Neural progenitor cell (in vitro differentiated cells): ENCODE results near the gene HTD2. TPM values are rescaled to one million over a fixed set of nuclear protein-coding genes. Genes with fewer than 3 reads are reported as not detected.
A peak's percentile ranks its signal among the peaks of the same experiment; 100 is the strongest.

Experiments used
- DNase-seq: peaks from one replicate; pipeline ENCODE4 v3.0.0-alpha.2; 2016; ENCODE audit warnings: low spot score
- H2AFZ ChIP-seq: fragments of 200-600 bp; sonication (generic); replicated peaks from 2 replicates; pipeline ENCODE4 v1.6.1; 2016; ENCODE audit warnings: antibody characterized with exemption
- H3F3A ChIP-seq: fragments of 200-600 bp; sonication (generic); 2 replicates; pipeline ENCODE4 v1.6.1; 2016; ENCODE audit warnings: antibody characterized with exemption, low read depth
- H3K27ac ChIP-seq: fragments of 200-600 bp; sonication (generic); 2 replicates; pipeline ENCODE4 v1.5.1; 2016; ENCODE audit warnings: mild to moderate bottlenecking
- H3K27me3 ChIP-seq: fragments of 200-600 bp; sonication (generic); 2 replicates; pipeline ENCODE4 v1.6.1; 2016; ENCODE audit warnings: mild to moderate bottlenecking, moderate library complexity
- H3K36me3 ChIP-seq: fragments of 200-600 bp; sonication (generic); 2 replicates; pipeline ENCODE4 v1.5.1; 2016
- H3K4me1 ChIP-seq: fragments of 200-600 bp; sonication (generic); 2 replicates; pipeline ENCODE4 v1.6.1; 2016; ENCODE audit warnings: mixed run types
- H3K4me2 ChIP-seq: fragments of 200-600 bp; sonication (generic); 2 replicates; pipeline ENCODE4 v1.6.1; 2016
- H3K4me3 ChIP-seq: fragments of 200-600 bp; sonication (generic); 2 replicates; pipeline ENCODE4 v1.5.1; 2016
- H3K79me2 ChIP-seq: fragments of 200-600 bp; sonication (generic); 2 replicates; pipeline ENCODE4 v1.6.1; 2016; ENCODE audit warnings: low read depth
- H3K9ac ChIP-seq: fragments of 200-600 bp; sonication (generic); 2 replicates; pipeline ENCODE4 v1.6.1; 2016
- H3K9me3 ChIP-seq: fragments of 200-600 bp; sonication (generic); 2 replicates; pipeline ENCODE4 v1.5.1; 2016; ENCODE audit warnings: low read depth
- H4K20me1 ChIP-seq: fragments of 200-600 bp; sonication (generic); 2 replicates; pipeline ENCODE4 v1.6.1; 2016; ENCODE audit warnings: low read depth
- H3K27ac Mint-ChIP-seq: 3 replicates; pipeline ENCODE4 v1.8.0; 2021; ENCODE audit warnings: mixed read lengths
- H3K27me3 Mint-ChIP-seq: 2 replicates; pipeline ENCODE4 v1.8.0; 2022; ENCODE audit warnings: low read depth, mild to moderate bottlenecking, inconsistent platforms, moderate library complexity, mixed read lengths; ENCODE audit not compliant: insufficient read depth
- H3K36me3 Mint-ChIP-seq: 3 replicates; pipeline ENCODE4 v1.8.0; 2021; ENCODE audit warnings: mixed read lengths
- H3K4me1 Mint-ChIP-seq: 3 replicates; pipeline ENCODE4 v1.8.0; 2021; ENCODE audit warnings: mixed read lengths
- H3K4me3 Mint-ChIP-seq: 3 replicates; pipeline ENCODE4 v1.8.0; 2021; ENCODE audit warnings: mild to moderate bottlenecking, moderate library complexity, mixed read lengths
- H3K9me3 Mint-ChIP-seq: 3 replicates; pipeline ENCODE4 v1.8.0; 2020; ENCODE audit warnings: mixed read lengths
- EZH2 ChIP-seq: fragments of 200-600 bp; sonication (generic); IDR thresholded peaks from 2 replicates; pipeline ENCODE4 v1.6.1; 2017; ENCODE audit warnings: antibody characterized with exemption, mild to moderate bottlenecking, moderate library complexity
- EZH2phosphoT487 ChIP-seq: fragments of 200-600 bp; sonication (generic); IDR thresholded peaks from 2 replicates; pipeline ENCODE4 v1.6.1; 2017; ENCODE audit warnings: antibody characterized with exemption
- total RNA-seq: library from RNA; depleted of rRNA; stranded (reverse); fragments of >200 nt; gene quantifications from 2 replicates; pipeline ENCODE4 v1.2.3, GENCODE V29; 2015; ENCODE audit warnings: low replicate concordance
- TF ChIP-seq, protein P1 (sequence below): fragments of 200-600 bp; sonication (generic); IDR thresholded peaks from 2 replicates; pipeline ENCODE4 v1.5.1; 2017; ENCODE audit warnings: antibody characterized with exemption, mild to moderate bottlenecking

HTD2 gene
- total RNA-seq, 1 donor from 2014 or later, result 29.5 TPM

DNA sequence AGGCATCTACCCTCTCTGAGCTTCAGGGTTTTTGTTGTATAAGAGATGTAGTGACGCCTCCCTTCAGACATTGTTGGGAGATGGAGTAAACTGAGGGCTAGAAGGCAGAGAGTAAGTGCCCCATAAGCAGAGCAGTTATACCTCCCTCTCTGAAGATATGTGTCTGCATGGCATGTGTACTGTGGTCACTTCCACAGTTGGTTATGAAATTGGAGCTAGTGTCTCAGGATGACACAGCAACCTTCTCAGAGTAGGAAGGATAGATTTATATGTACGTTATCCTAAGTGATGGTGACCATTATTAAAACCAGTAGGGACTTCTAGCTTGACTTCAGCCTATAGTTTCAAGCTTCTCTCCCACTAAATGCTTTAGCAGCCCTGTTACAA lies 44.3 kb downstream of the HTD2 start:
- Histone ChIP-seq H3K4me2 (no peak overlapping the region), H3K79me2 (no peaks in the 10 kb centered on the region), H3K9ac (no peak overlapping the region), H3F3A (no peaks in the 10 kb centered on the region), H3K27ac (no peak overlapping the region), H3K9me3 (no peaks in the 10 kb centered on the region), H3K36me3 (no peaks in the 10 kb centered on the region), H3K4me3 (no peak overlapping the region), H2AFZ (no peak overlapping the region), H3K4me1 (no peaks in the 10 kb centered on the region), H4K20me1 (no peaks in the 10 kb centered on the region), H3K27me3 (no peaks in the 10 kb centered on the region)
- TF ChIP-seq, protein P1, sequence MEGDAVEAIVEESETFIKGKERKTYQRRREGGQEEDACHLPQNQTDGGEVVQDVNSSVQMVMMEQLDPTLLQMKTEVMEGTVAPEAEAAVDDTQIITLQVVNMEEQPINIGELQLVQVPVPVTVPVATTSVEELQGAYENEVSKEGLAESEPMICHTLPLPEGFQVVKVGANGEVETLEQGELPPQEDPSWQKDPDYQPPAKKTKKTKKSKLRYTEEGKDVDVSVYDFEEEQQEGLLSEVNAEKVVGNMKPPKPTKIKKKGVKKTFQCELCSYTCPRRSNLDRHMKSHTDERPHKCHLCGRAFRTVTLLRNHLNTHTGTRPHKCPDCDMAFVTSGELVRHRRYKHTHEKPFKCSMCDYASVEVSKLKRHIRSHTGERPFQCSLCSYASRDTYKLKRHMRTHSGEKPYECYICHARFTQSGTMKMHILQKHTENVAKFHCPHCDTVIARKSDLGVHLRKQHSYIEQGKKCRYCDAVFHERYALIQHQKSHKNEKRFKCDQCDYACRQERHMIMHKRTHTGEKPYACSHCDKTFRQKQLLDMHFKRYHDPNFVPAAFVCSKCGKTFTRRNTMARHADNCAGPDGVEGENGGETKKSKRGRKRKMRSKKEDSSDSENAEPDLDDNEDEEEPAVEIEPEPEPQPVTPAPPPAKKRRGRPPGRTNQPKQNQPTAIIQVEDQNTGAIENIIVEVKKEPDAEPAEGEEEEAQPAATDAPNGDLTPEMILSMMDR, result no peak
- Mint-ChIP-seq H3K27ac (no peak overlapping the region), H3K4me3 (no peak overlapping the region), H3K27me3 (peaks cover 2% of the 10 kb centered on the region), H3K36me3 (peaks cover 2% of the 10 kb centered on the region), H3K4me1 (peaks cover 9% of the 10 kb centered on the region), H3K9me3 (no peaks in the 10 kb centered on the region)
- DNase-seq, result no peak

DNA sequence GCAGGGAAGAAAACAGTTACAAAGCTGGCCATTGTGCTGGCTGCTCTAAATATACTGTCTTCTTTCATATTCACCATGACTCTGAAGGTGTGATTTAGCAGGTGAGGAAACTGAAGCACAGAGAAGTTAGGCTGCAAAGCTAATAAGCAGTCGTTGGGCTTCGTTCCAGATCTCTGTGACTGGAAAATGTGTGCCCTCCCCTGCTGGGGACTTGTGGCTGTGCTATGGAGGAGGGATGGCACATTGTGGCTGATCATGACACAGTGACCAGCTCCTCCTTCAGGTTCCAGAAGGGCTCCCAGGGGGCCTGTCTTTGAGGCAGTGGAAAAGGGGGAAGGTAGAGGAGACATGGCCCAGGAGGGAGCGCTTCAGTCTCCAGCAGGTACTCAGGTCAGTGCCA lies 45.6 kb downstream of the HTD2 start:
- Mint-ChIP-seq H3K36me3 (peaks cover 2% of the 10 kb centered on the region), H3K4me3 (peak overlapping the region; percentile 48), H3K4me1 (peaks cover 9% of the 10 kb centered on the region), H3K27ac (no peak overlapping the region), H3K9me3 (no peaks in the 10 kb centered on the region), H3K27me3 (peaks cover 2% of the 10 kb centered on the region)
- Histone ChIP-seq H3K36me3 (no peaks in the 10 kb centered on the region), H3K27me3 (no peaks in the 10 kb centered on the region), H3K79me2 (no peaks in the 10 kb centered on the region), H3K27ac (no peak overlapping the region), H3F3A (no peaks in the 10 kb centered on the region), H3K4me3 (no peak overlapping the region), H3K9ac (no peak overlapping the region), H3K4me2 (no peak overlapping the region), H3K9me3 (no peaks in the 10 kb centered on the region), H4K20me1 (no peaks in the 10 kb centered on the region), H2AFZ (no peak overlapping the region), H3K4me1 (no peaks in the 10 kb centered on the region)
- TF ChIP-seq, protein P1, result no peak
- TF ChIP-seq EZH2phosphoT487, result no peak
- no peak for TF ChIP-seq EZH2
- DNase-seq, result peak; percentile 8

DNA sequence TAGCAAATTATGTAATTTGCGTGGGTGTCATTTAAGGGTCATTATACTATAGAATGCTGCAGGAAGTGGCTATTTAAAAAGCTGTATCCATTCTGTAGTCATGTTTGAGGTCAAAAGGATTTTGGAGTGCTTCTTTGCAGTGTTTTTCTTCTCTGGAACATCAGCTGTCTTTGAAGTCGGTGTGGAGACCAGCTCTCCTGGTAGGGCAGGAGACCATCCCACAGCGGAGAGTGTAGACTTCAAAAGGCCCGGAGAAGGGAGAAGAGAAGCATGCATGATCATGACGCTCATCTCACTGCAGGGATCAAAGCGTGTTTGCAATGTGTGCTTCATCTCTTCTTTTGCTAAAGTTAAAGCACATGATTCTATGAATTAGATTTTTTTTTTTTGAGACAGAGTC lies 46.3 kb downstream of the HTD2 start:
- Histone ChIP-seq H4K20me1 (no peaks in the 10 kb centered on the region), H3K4me1 (no peaks in the 10 kb centered on the region), H3K36me3 (no peaks in the 10 kb centered on the region), H3K27ac (no peak overlapping the region), H3K4me2 (no peak overlapping the region), H3F3A (no peaks in the 10 kb centered on the region), H2AFZ (no peak overlapping the region), H3K79me2 (no peaks in the 10 kb centered on the region), H3K27me3 (no peaks in the 10 kb centered on the region), H3K9ac (no peak overlapping the region), H3K4me3 (no peak overlapping the region), H3K9me3 (no peaks in the 10 kb centered on the region)
- TF ChIP-seq EZH2 (no peak), EZH2phosphoT487 (no peak)
- TF ChIP-seq, protein P1, result no peak
- Mint-ChIP-seq H3K4me1 (peaks cover 9% of the 10 kb centered on the region), H3K27me3 (peaks cover 2% of the 10 kb centered on the region), H3K4me3 (no peak overlapping the region), H3K27ac (no peak overlapping the region), H3K36me3 (peaks cover 2% of the 10 kb centered on the region), H3K9me3 (no peaks in the 10 kb centered on the region)
- DNase-seq, result no peak
